ENCODE data around the gene SPDYE8.
"Not testable (repeated sequence)": the region's sequence is repeated elsewhere in the genome, so short reads cannot be mapped to it uniquely, and the experiment has no call there.

The SPDYE8 gene

GRCh38 chr7:72980382-72980781 lies 49.2 kb downstream of the SPDYE8 start:
- not testable (repeated sequence) for H3K36me3 ChIP-seq (ENCODE audit: control insufficient read depth, insufficient read depth, low read length); H3K9me3 ChIP-seq (ENCODE audit: control insufficient read depth, insufficient read depth, low read length); H3K27ac ChIP-seq (ENCODE audit: low read length); DNase-seq (ENCODE audit: low read depth, low spot score); H3K27me3 ChIP-seq (ENCODE audit: control insufficient read depth, insufficient read depth, low read length); H3K4me3 ChIP-seq (ENCODE audit: low read length); H3K4me1 ChIP-seq (ENCODE audit: control insufficient read depth, insufficient read depth, low read length)
- WGBS (ENCODE audit: insufficient coverage, insufficient read length) = no CpG with 5 or more reads among the region's 6 CpGs

GRCh38 chr7:72976434-72976833 lies 53.1 kb downstream of the SPDYE8 start:
- not testable (repeated sequence) for H3K27me3 ChIP-seq (ENCODE audit: control insufficient read depth, insufficient read depth, low read length); H3K4me1 ChIP-seq (ENCODE audit: control insufficient read depth, insufficient read depth, low read length); H3K9me3 ChIP-seq (ENCODE audit: control insufficient read depth, insufficient read depth, low read length); H3K4me3 ChIP-seq (ENCODE audit: low read length); H3K27ac ChIP-seq (ENCODE audit: low read length); H3K36me3 ChIP-seq (ENCODE audit: control insufficient read depth, insufficient read depth, low read length); DNase-seq (ENCODE audit: low read depth, low spot score)
- WGBS (ENCODE audit: insufficient coverage, insufficient read length) = no CpG with 5 or more reads among the region's 12 CpGs

- no CpG with 5 or more reads among the region's 55 CpGs for WGBS (ENCODE audit: insufficient coverage, insufficient read length)
- H3K36me3 ChIP-seq (ENCODE audit: control insufficient read depth, insufficient read depth, low read length); DNase-seq (ENCODE audit: low read depth, low spot score); H3K4me3 ChIP-seq (ENCODE audit: low read length); H3K9me3 ChIP-seq (ENCODE audit: control insufficient read depth, insufficient read depth, low read length); H3K4me1 ChIP-seq (ENCODE audit: control insufficient read depth, insufficient read depth, low read length); H3K27ac ChIP-seq (ENCODE audit: low read length); H3K27me3 ChIP-seq (ENCODE audit: control insufficient read depth, insufficient read depth, low read length): not testable (repeated sequence)
Observed at GRCh38 chr7:72975656-72976286, 53.8 kb downstream of the SPDYE8 start.

- WGBS (ENCODE audit: insufficient coverage, insufficient read length) = no CpG with 5 or more reads among the region's 7 CpGs
- not testable (repeated sequence) for H3K9me3 ChIP-seq (ENCODE audit: control insufficient read depth, insufficient read depth, low read length); H3K4me1 ChIP-seq (ENCODE audit: control insufficient read depth, insufficient read depth, low read length); H3K27me3 ChIP-seq (ENCODE audit: control insufficient read depth, insufficient read depth, low read length); H3K27ac ChIP-seq (ENCODE audit: low read length); DNase-seq (ENCODE audit: low read depth, low spot score); H3K4me3 ChIP-seq (ENCODE audit: low read length); H3K36me3 ChIP-seq (ENCODE audit: control insufficient read depth, insufficient read depth, low read length)
Observed at GRCh38 chr7:72974781-72975180, 54.8 kb downstream of the SPDYE8 start.

- DNase-seq (ENCODE audit: low read depth, low spot score); H3K27me3 ChIP-seq (ENCODE audit: control insufficient read depth, insufficient read depth, low read length); H3K4me1 ChIP-seq (ENCODE audit: control insufficient read depth, insufficient read depth, low read length); H3K9me3 ChIP-seq (ENCODE audit: control insufficient read depth, insufficient read depth, low read length); H3K27ac ChIP-seq (ENCODE audit: low read length); H3K36me3 ChIP-seq (ENCODE audit: control insufficient read depth, insufficient read depth, low read length); H3K4me3 ChIP-seq (ENCODE audit: low read length): not testable (repeated sequence)
- no CpG with 5 or more reads among the region's 6 CpGs for WGBS (ENCODE audit: insufficient coverage, insufficient read length)
Observed at GRCh38 chr7:72971505-72971904, 58.1 kb downstream of the SPDYE8 start.
